H1 (cell line): ENCODE results near the gene UNC5B. TPM values are rescaled to one million over a fixed set of nuclear protein-coding genes. Genes with fewer than 3 reads are reported as not detected.

ENCODE experiments used
- CTCF ChIA-PET: fragments of 300-600 bp; sonication (Branson Sonifier 250); formaldehyde crosslinking; loops from one replicate; lab custom pipeline; 2021; ENCODE audit not compliant: partially characterized antibody; lab: Charles Lee
- POLR2A ChIA-PET: fragments of 300-600 bp; sonication (Branson Sonifier 250); formaldehyde crosslinking; loops from one replicate; lab custom pipeline; 2021; ENCODE audit warnings: inconsistent platforms; ENCODE audit not compliant: partially characterized antibody; lab: Charles Lee
- DNase-seq, 2 experiments: peaks; one replicate each; pipeline versions ENCODE4 v3.0.0 to v3.0.0-alpha.2; 2010 to 2022; ENCODE audit warnings: low spot score in 2 of 2, low read depth in 1 of 2, mixed read lengths in 1 of 2
- FAIRE-seq: peaks from 2 replicates; lab custom pipeline; 2011; peaks lifted over from hg19 to GRCh38; lab: Jason Lieb, UNC
- H2AFZ ChIP-seq: 2 replicates; pipeline ENCODE4 v1.8.1; 2012; ENCODE audit warnings: low read length, inconsistent platforms
- H2AK5ac ChIP-seq: 2 replicates; pipeline ENCODE4 v1.6.1; 2013; ENCODE audit warnings: low read depth, low read length
- H2BK120ac ChIP-seq: replicated peaks from 2 replicates; pipeline ENCODE3; 2013; ENCODE audit warnings: low read depth, low read length, inconsistent platforms
- H2BK12ac ChIP-seq: 2 replicates; pipeline ENCODE4 v1.6.1; 2013; ENCODE audit warnings: low read depth, low read length
- H2BK15ac ChIP-seq: 2 replicates; pipeline ENCODE4 v1.6.1; 2013; ENCODE audit warnings: low read length
- H2BK20ac ChIP-seq: 2 replicates; pipeline ENCODE4 v1.6.1; 2013; ENCODE audit warnings: low read length
- H2BK5ac ChIP-seq: 2 replicates; pipeline ENCODE4 v1.6.1; 2013; ENCODE audit warnings: low read depth, low read length
- H3K14ac ChIP-seq: 2 replicates; pipeline ENCODE4 v1.6.1; 2013; ENCODE audit warnings: inconsistent platforms; ENCODE audit not compliant: insufficient read length
- H3K18ac ChIP-seq: 2 replicates; pipeline ENCODE4 v1.6.1; 2013; ENCODE audit warnings: low read length; ENCODE audit errors: extremely low read depth
- H3K23ac ChIP-seq: 2 replicates; pipeline ENCODE4 v1.6.1; 2013; ENCODE audit warnings: inconsistent platforms; ENCODE audit not compliant: insufficient read length
- H3K23me2 ChIP-seq: 2 replicates; pipeline ENCODE4 v1.6.1; 2013; ENCODE audit warnings: low read depth, low read length
- H3K27ac ChIP-seq: 2 replicates; pipeline ENCODE4 v1.6.1; 2011; ENCODE audit warnings: low read depth, low read length, inconsistent platforms
- H3K27me3 ChIP-seq, 4 experiments: replicated peaks in 1 of 4; 1 replicate in 1 of 4; 2 replicates in 3 of 4; pipeline versions ENCODE4 v1.6.1 to v1.8.1; 2011 to 2013; ENCODE audit warnings: low read length in 3 of 4, mild to moderate bottlenecking in 3 of 4, inconsistent platforms in 2 of 4, mixed read lengths in 2 of 4, moderate library complexity in 1 of 4; ENCODE audit not compliant: control insufficient read depth in 3 of 4, insufficient read depth in 3 of 4; ENCODE audit errors: extremely low read depth in 1 of 4
- H3K36me3 ChIP-seq, 4 experiments: 2 replicates each; pipeline versions ENCODE4 v1.6.1 to v1.8.1; 2011 to 2013; ENCODE audit warnings: mild to moderate bottlenecking in 4 of 4, low read length in 3 of 4, moderate library complexity in 2 of 4, control low read depth in 1 of 4, inconsistent platforms in 1 of 4; ENCODE audit not compliant: insufficient read depth in 4 of 4, control insufficient read depth in 2 of 4
- H3K4ac ChIP-seq: replicated peaks from 2 replicates; pipeline ENCODE3; 2013; ENCODE audit warnings: low read length, low read depth, mixed read lengths, inconsistent platforms; ENCODE audit not compliant: insufficient read length
- H3K4me1 ChIP-seq, 4 experiments: replicated peaks in 1 of 4; 1 replicate in 1 of 4; 2 replicates in 3 of 4; pipeline versions ENCODE4 v1.6.1 to v1.8.1; 2011 to 2013; ENCODE audit warnings: low read length in 3 of 4, inconsistent platforms in 2 of 4, mixed read lengths in 1 of 4; ENCODE audit not compliant: insufficient read depth in 4 of 4, control insufficient read depth in 3 of 4
- H3K4me2 ChIP-seq, 2 experiments: 2 replicates each; pipeline versions ENCODE4 v1.6.1 to v1.8.1; 2011 to 2013; ENCODE audit warnings: low read depth in 2 of 2, low read length in 2 of 2, control low read depth in 1 of 2, inconsistent platforms in 1 of 2, mild to moderate bottlenecking in 1 of 2; ENCODE audit not compliant: insufficient read depth in 1 of 2
- H3K4me3 ChIP-seq, 4 experiments: fragments of 200-600, 300-600 bp in 1 of 4; sonication (generic), shearing (Covaris generic), sonication (Bioruptor Twin) in 1 of 4; 2 replicates each; pipeline versions ENCODE4 v1.5.1 to v1.8.1; 2011 to 2016; ENCODE audit warnings: low read length in 4 of 4, low read depth in 3 of 4, control low read depth in 2 of 4, inconsistent platforms in 2 of 4, mild to moderate bottlenecking in 2 of 4, mixed read lengths in 1 of 4, moderate library complexity in 1 of 4; ENCODE audit not compliant: insufficient read depth in 2 of 4; ENCODE audit errors: extremely low read depth in 1 of 4
- H3K56ac ChIP-seq: replicated peaks from 2 replicates; pipeline ENCODE3; 2013; ENCODE audit warnings: low read depth, mild to moderate bottlenecking, mixed read lengths, low read length, inconsistent platforms; ENCODE audit not compliant: insufficient read length
- H3K79me1 ChIP-seq: 2 replicates; pipeline ENCODE4 v1.6.1; 2013; ENCODE audit warnings: low read depth, low read length, control low read depth
- H3K79me2 ChIP-seq, 2 experiments: 2 replicates each; pipeline versions ENCODE4 v1.6.1 to v1.8.1; 2012 to 2013; ENCODE audit warnings: low read length in 2 of 2, mild to moderate bottlenecking in 2 of 2, inconsistent platforms in 1 of 2; ENCODE audit not compliant: insufficient read depth in 2 of 2, control insufficient read depth in 1 of 2
- H3K9ac ChIP-seq, 4 experiments: replicated peaks in 1 of 4; 1 replicate in 1 of 4; 2 replicates in 3 of 4; pipeline versions ENCODE4 v1.6.1 to v1.8.1; 2011 to 2013; ENCODE audit warnings: low read depth in 3 of 4, low read length in 3 of 4, control low read depth in 2 of 4, mild to moderate bottlenecking in 2 of 4, moderate library complexity in 2 of 4, inconsistent platforms in 1 of 4; ENCODE audit errors: extremely low read depth in 1 of 4
- H3K9me3 ChIP-seq, 2 experiments: 2 replicates each; pipeline versions ENCODE4 v1.6.1 to v1.8.1; 2012 to 2013; ENCODE audit warnings: mild to moderate bottlenecking in 2 of 2, moderate library complexity in 2 of 2, control low read depth in 1 of 2, inconsistent platforms in 1 of 2, low read depth in 1 of 2, low read length in 1 of 2, mixed read lengths in 1 of 2; ENCODE audit not compliant: insufficient read depth in 2 of 2
- H4K20me1 ChIP-seq, 2 experiments: replicated peaks in 1 of 2; 2 replicates each; pipeline versions ENCODE3 to v1.8.1; 2011 to 2013; ENCODE audit warnings: inconsistent platforms in 2 of 2, low read length in 2 of 2, mild to moderate bottlenecking in 1 of 2; ENCODE audit not compliant: insufficient read depth in 2 of 2, control insufficient read depth in 1 of 2
- H4K5ac ChIP-seq: 2 replicates; pipeline ENCODE4 v1.6.1; 2013; ENCODE audit warnings: low read length, low read depth, mixed read lengths, inconsistent platforms; ENCODE audit not compliant: insufficient read length
- H4K8ac ChIP-seq: 2 replicates; pipeline ENCODE4 v1.8.0; 2013; ENCODE audit warnings: mild to moderate bottlenecking, moderate library complexity, low read length, inconsistent platforms; ENCODE audit not compliant: insufficient read depth; ENCODE audit errors: extremely low read depth
- H4K91ac ChIP-seq: replicated peaks from 2 replicates; pipeline ENCODE3; 2013; ENCODE audit warnings: low read length, mixed read lengths, inconsistent platforms; ENCODE audit not compliant: insufficient read length
- CBX5 ChIP-seq: fragments of 300-800, 300-1000 bp; sonication (generic); IDR thresholded peaks from 2 replicates; pipeline ENCODE4 v1.7.1; 2016; ENCODE audit warnings: antibody characterized with exemption, low read length, low read depth
- CHD2 ChIP-seq: IDR thresholded peaks from 2 replicates; pipeline ENCODE4 v1.6.1; 2012; ENCODE audit warnings: low read length, improper control_type of control experiment
- CTBP2 ChIP-seq: IDR thresholded peaks from 2 replicates; pipeline ENCODE4 v1.7.0; 2011; ENCODE audit warnings: borderline replicate concordance, mild to moderate bottlenecking, moderate library complexity, mixed read lengths, low read length; ENCODE audit not compliant: insufficient read depth, insufficient read length
- GABPA ChIP-seq: IDR thresholded peaks from 2 replicates; pipeline ENCODE4 v1.6.1; 2011; ENCODE audit warnings: mild to moderate bottlenecking, low read length, moderate library complexity, borderline replicate concordance; ENCODE audit not compliant: insufficient read depth
- NRF1 ChIP-seq: IDR thresholded peaks from 2 replicates; pipeline ENCODE4 v1.6.1; 2011; ENCODE audit warnings: mild to moderate bottlenecking, low read depth, low read length, improper control_type of control experiment
- POLR2A ChIP-seq, 2 experiments: IDR thresholded peaks; 1 replicate in 1 of 2; 2 replicates in 1 of 2; pipeline ENCODE4 v1.6.1; 2011; ENCODE audit warnings: low read depth in 2 of 2, low read length in 2 of 2, mild to moderate bottlenecking in 2 of 2; ENCODE audit errors: control extremely low read depth in 1 of 2
- POU5F1 ChIP-seq: IDR thresholded peaks from 2 replicates; pipeline ENCODE4 v1.6.1; 2011; ENCODE audit warnings: low read depth, mild to moderate bottlenecking, low read length, moderate library complexity
- SIRT6 ChIP-seq: IDR thresholded peaks from one replicate; pipeline ENCODE4 v1.7.1; 2012; ENCODE audit warnings: low read length, inconsistent platforms
- SP4 ChIP-seq: IDR thresholded peaks from 2 replicates; pipeline ENCODE4 v1.6.1; 2012; ENCODE audit warnings: low read length, inconsistent platforms
- SRF ChIP-seq: IDR thresholded peaks from 2 replicates; pipeline ENCODE4 v1.6.1; 2011; ENCODE audit warnings: mild to moderate bottlenecking, low read depth, low read length, moderate library complexity
- TAF1 ChIP-seq: IDR thresholded peaks from 2 replicates; pipeline ENCODE4 v1.6.1; 2011; ENCODE audit warnings: mild to moderate bottlenecking, low read depth, low read length
- USF2 ChIP-seq: IDR thresholded peaks from 2 replicates; pipeline ENCODE4 v1.6.1; 2011; ENCODE audit warnings: low read length, improper control_type of control experiment
- WGBS, 2 experiments: shearing (Covaris generic) in 1 of 2; methylation state at CpG; one replicate each; pipeline versions ENCODE4 v1.1.6 to v1.1.7; 2013 to 2015; ENCODE audit warnings: low lambda C conversion rate in 2 of 2, mixed read lengths in 2 of 2, inconsistent platforms in 1 of 2, low coverage in 1 of 2, missing lambda C conversion rate in 1 of 2; ENCODE audit not compliant: insufficient replicate concordance in 2 of 2, insufficient coverage in 1 of 2, insufficient read length in 1 of 2; ENCODE audit errors: extremely low coverage in 1 of 2, missing lambda C conversion rate in 1 of 2; 5-methylcytosine and 5-hydroxymethylcytosine counted together
- polyA plus RNA-seq, 7 experiments: library from polyadenylated mRNA; depleted of rRNA in 3 of 7; stranded (reverse) in 5 of 7; unstranded in 2 of 7; fragments of >200 nt in 5 of 7; fragments of 200-250 nt in 2 of 7; gene quantifications; 1 replicate in 5 of 7; 2 replicates in 1 of 7; 4 replicates in 1 of 7; pipeline versions ENCODE4 v1.2.1 to v1.2.3, GENCODE V29; 2011 to 2013; ENCODE audit warnings: missing spikeins in 2 of 7, mixed read lengths in 2 of 7
- total RNA-seq: library from RNA; stranded (reverse); fragmentation: NEBNext Ultra II Directional; extraction: Animal tissue kit (Norgen Biotek cat#: 25700); gene quantifications from 2 replicates; pipeline ENCODE4 v1.2.1, GENCODE V29; 2021

Gene UNC5B
- total and polyA plus RNA-seq, 2 of the 8 experiments (the other 6 are each of a cell fraction or from before 2014, with no cell fraction given): 27.9 to 31.8 TPM

DNA sequence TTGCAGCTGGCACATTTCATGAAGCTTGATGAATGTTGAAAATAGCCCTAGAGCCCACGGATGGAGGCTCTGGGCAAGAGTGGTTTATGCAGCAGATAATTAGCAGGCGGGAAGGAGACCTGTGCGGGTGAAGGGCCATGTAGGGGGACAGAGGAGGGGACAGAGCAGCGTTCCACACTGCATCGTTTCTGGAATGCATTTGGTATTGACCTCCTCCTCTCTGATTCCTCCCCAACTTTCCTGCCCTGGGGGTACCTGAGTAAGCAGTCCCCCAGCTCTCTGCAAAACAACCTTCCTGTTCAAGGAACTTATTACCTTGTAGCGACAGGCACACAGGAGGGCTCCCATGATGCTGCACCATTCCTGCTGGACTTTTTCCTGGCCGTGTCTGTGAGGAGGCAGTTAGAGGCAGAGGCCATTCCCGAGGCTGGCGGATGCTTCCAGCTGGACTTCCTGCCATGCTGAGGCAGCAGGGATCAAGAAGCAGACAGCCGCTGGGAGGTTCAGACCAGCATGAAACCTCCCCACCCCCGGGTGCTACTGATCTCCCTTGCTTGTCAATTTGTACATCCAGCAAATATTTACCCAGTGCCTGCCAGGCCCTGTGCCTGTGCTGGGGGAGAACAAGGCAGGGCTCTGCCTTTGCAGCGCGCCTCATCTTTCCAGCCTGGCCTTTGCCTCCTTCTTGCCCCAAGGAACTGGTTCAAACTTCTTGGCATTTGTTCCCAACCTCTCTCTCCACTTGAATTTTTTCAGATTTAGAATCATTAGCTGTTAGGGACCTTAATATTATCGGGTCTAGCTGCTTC is 135.4 kb downstream of the UNC5B start:
- no peak overlapping the region for H3K9ac ChIP-seq
- ChIA-PET POLR2A (interaction anchor here (0.9 to 1.6 kb wide), 2 partner anchors 10 to 29 kb away, joined by 3 to 5 read pairs; no protein-coding TSS in a partner anchor), CTCF (interaction anchor here (0.6 to 7.4 kb wide), 12 partner anchors 9 to 455 kb away, joined by 3 to 52 read pairs (median 3); partner anchors contain the start of genes SLC29A3 and VSIR)
- H3K4ac ChIP-seq: no peak overlapping the region
- peak overlapping the region; percentile 83; the same call in 1 of the 2 replicates for H2BK20ac ChIP-seq
- 80% methylated on average over 14 of the region's 14 CpGs; no CpG with 5 or more reads in 1 of the 2 experiments for WGBS, 2 experiments
- no peak overlapping the region for H4K8ac ChIP-seq
- 0 out of 2 replicates have a peak overlapping the region, but pooled peaks have one; percentile 60 for H2AK5ac ChIP-seq
- H3K23ac ChIP-seq: no peak overlapping the region
- H2BK120ac ChIP-seq: no peak overlapping the region
- H3K4me2 ChIP-seq: no peak overlapping the region
- H3K36me3 ChIP-seq: peaks cover 0 to 3% (median 0%) of the 10 kb centered on the region in 4 experiments; a peak in 1 of 8 replicates
- H3K27ac ChIP-seq: no peak overlapping the region
- H3K27me3 ChIP-seq: no peaks in the 10 kb centered on the region
- H3K4me1 ChIP-seq: peaks cover 21 to 45% (median 29%) of the 10 kb centered on the region in 4 experiments
- no peak overlapping the region for H3K56ac ChIP-seq
- DNase-seq (no peak), FAIRE-seq (no peak)
- H2AFZ ChIP-seq: no peak overlapping the region
- no peak overlapping the region for H3K14ac ChIP-seq
- H2BK15ac ChIP-seq: peak overlapping the region; percentile 53; the same call in 1 of the 2 replicates
- H3K4me3 ChIP-seq: no peak overlapping the region
- 0 out of 2 replicates have a peak overlapping the region, but pooled peaks have one; percentile 74 for H3K18ac ChIP-seq
- no peaks in the 10 kb centered on the region for H3K79me2 ChIP-seq
- no peaks in the 10 kb centered on the region for H4K20me1 ChIP-seq
- no peak overlapping the region for H4K5ac ChIP-seq
- no peaks in the 10 kb centered on the region for H3K79me1 ChIP-seq
- H3K9me3 ChIP-seq: no peaks in the 10 kb centered on the region
- peak overlapping the region; percentile 83 for H2BK5ac ChIP-seq
- peak overlapping the region; percentile 29 for H4K91ac ChIP-seq
- H3K23me2 ChIP-seq: no peaks in the 10 kb centered on the region
- H2BK12ac ChIP-seq: peak overlapping the region; percentile 12; the same call in 1 of the 2 replicates
- TF ChIP-seq TAF1: no peak
- no peak for TF ChIP-seq GABPA
- TF ChIP-seq SRF: no peak
- no peak for TF ChIP-seq SP4
- no peak for TF ChIP-seq USF2
- TF ChIP-seq CTBP2: no peak
- TF ChIP-seq CHD2: no peak
- no peak for TF ChIP-seq SIRT6
- no peak for TF ChIP-seq POU5F1
- TF ChIP-seq CBX5: no peak
- TF ChIP-seq NRF1: no peak
- TF ChIP-seq POLR2A (IDR thresholded peaks at IDR 0.05; ENCODE audit: control extremely low read depth in 1 of 2, low read depth in 2 of 2, low read length in 2 of 2): no peak
